Transverse colon (tissue), 4 donors: ENCODE data around the gene LAD1. TPM values are rescaled to one million over a fixed set of nuclear protein-coding genes. Genes with fewer than 3 reads are reported as not detected.

Experiments
- DNase-seq: peaks from one replicate; pipeline ENCODE4 v3.0.0-alpha.2; 2019
- H3K27ac ChIP-seq, 4 donors: fragments of 200-600 bp; sonication (generic); 2 replicates each; pipeline ENCODE4 v1.5.1; 2016 to 2018; ENCODE audit warnings: inconsistent platforms in 4 of 4
- H3K27me3 ChIP-seq: fragments of 200-600 bp; sonication (generic); 2 replicates; pipeline ENCODE4 v1.5.1; 2017; ENCODE audit warnings: inconsistent platforms
- H3K36me3 ChIP-seq, 4 donors: fragments of 200-600 bp; sonication (generic); 2 replicates each; pipeline ENCODE4 v1.5.1; 2017 to 2019; ENCODE audit warnings: inconsistent platforms in 4 of 4
- H3K4me1 ChIP-seq, 4 donors: fragments of 200-600 bp; sonication (generic); 2 replicates each; pipeline ENCODE4 v1.5.1; 2017 to 2020; ENCODE audit warnings: inconsistent platforms in 4 of 4
- H3K4me3 ChIP-seq, 4 donors: fragments of 200-600 bp; sonication (generic); 1 replicate in 1 of 4; 2 replicates in 3 of 4; pipeline versions ENCODE4 v1.5.1 to v1.6.1; 2017 to 2019; ENCODE audit warnings: inconsistent platforms in 4 of 4
- H3K9me3 ChIP-seq, 2 donors: fragments of 200-600 bp; sonication (generic); 2 replicates each; pipeline ENCODE4 v1.5.1; 2017 to 2019; ENCODE audit warnings: inconsistent platforms in 2 of 2
- EP300 ChIP-seq: sonication (generic); formaldehyde crosslinking; IDR thresholded peaks from one replicate; pipeline ENCODE4 v1.6.1; 2017; ENCODE audit warnings: antibody characterized with exemption, low read depth
- POLR2A ChIP-seq: fragments of 450-650 bp; IDR thresholded peaks from one replicate; pipeline ENCODE4 v1.6.1; 2016; ENCODE audit warnings: antibody characterized with exemption, mild to moderate bottlenecking, moderate library complexity
- POLR2AphosphoS5 ChIP-seq, 3 donors: sonication (generic); formaldehyde crosslinking; IDR thresholded peaks; one replicate each; pipeline ENCODE4 v1.6.1; 2016; ENCODE audit warnings: antibody characterized with exemption in 3 of 3
- WGBS, 2 donors: methylation state at CpG; one replicate each; pipeline ENCODE4 v1.1.5; 2018; ENCODE audit warnings: low coverage in 1 of 2; 5-methylcytosine and 5-hydroxymethylcytosine counted together
- in situ Hi-C, 4 donors: fragments of 200-750 bp; cut with MboI; loops; one replicate each; pipeline versions ENCODE4 v1.15.0 to v1.15.1; 2017; ENCODE audit warnings: low sequenced_read_pairs in 3 of 4, low pct_ligation_motif_present in 1 of 4, low pct_unique_long_range_greater_than_20kb in 1 of 4
- intact Hi-C: fragments of 100-400 bp; cut with DNase I; formaldehyde crosslinking; loops from one replicate; pipeline ENCODE4 v1.15.1; 2023; ENCODE audit warnings: low total_unique reads
- total RNA-seq, 4 donors: library from RNA; depleted of rRNA; stranded (reverse); fragments of >200 nt; gene quantifications; one replicate each; pipeline ENCODE4 v1.1.0, GENCODE V29; 2016
- TF ChIP-seq, protein P1 (sequence below), 5 experiments: fragments of 200-600 bp in 3 of 5; fragments of 450-650 bp in 2 of 5; sonication (generic) in 3 of 5; IDR thresholded peaks; 1 replicate in 2 of 5; 2 replicates in 3 of 5; pipeline ENCODE4 v1.5.1; 2016 to 2017; ENCODE audit warnings: antibody characterized with exemption in 5 of 5, inconsistent platforms in 3 of 5, mild to moderate bottlenecking in 2 of 5, moderate library complexity in 1 of 5

The LAD1 gene
- total RNA-seq, 4 donors from 2014 or later: 142 to 215 (median 177) TPM

DNA sequence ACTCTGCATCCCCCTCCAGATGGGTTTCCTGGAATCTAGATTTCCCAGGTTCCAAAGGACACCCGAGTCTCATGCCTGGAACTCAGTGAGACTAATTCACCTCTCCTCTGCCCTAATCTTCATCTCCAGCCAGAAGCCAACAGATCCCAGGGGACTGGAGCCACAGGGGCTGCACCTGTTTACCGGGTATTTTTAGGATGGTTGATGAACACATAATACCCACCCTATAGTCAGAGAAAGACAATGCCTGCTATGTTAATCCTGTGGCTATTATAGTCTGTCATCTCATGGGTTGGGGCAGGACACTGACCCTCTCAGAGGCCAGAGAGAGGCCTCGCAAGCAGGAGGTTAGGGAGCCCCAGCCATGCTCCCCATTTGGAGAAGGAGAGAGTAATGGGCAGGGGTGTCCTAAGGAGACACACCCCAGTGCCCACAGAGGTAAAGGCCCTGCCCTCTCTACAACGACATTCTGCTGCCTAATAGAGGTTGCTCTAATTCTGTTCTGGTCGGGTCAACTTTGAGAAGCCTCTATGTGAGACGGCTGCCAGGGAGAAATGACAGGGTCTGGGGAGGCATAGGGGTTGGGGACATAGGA is 23.4 kb upstream of the LAD1 start:
- 68% methylated on average over 6 of the region's 6 CpGs; no CpG with 5 or more reads in 1 of the 2 donors for WGBS, 2 donors
- H3K4me1 ChIP-seq: no peaks in the 10 kb centered on the region
- H3K27ac ChIP-seq: no peak overlapping the region
- no peaks in the 10 kb centered on the region for H3K27me3 ChIP-seq
- H3K9me3 ChIP-seq: no peaks in the 10 kb centered on the region
- no peak for DNase-seq
- H3K36me3 ChIP-seq: no peaks in the 10 kb centered on the region
- in situ Hi-C loops (no loop called here), intact Hi-C loops (no loop called here)
- H3K4me3 ChIP-seq: no peak overlapping the region
- TF ChIP-seq EP300 (no peak), POLR2A (no peak)
- TF ChIP-seq, protein P1, sequence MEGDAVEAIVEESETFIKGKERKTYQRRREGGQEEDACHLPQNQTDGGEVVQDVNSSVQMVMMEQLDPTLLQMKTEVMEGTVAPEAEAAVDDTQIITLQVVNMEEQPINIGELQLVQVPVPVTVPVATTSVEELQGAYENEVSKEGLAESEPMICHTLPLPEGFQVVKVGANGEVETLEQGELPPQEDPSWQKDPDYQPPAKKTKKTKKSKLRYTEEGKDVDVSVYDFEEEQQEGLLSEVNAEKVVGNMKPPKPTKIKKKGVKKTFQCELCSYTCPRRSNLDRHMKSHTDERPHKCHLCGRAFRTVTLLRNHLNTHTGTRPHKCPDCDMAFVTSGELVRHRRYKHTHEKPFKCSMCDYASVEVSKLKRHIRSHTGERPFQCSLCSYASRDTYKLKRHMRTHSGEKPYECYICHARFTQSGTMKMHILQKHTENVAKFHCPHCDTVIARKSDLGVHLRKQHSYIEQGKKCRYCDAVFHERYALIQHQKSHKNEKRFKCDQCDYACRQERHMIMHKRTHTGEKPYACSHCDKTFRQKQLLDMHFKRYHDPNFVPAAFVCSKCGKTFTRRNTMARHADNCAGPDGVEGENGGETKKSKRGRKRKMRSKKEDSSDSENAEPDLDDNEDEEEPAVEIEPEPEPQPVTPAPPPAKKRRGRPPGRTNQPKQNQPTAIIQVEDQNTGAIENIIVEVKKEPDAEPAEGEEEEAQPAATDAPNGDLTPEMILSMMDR (IDR thresholded peaks at IDR 0.05): no peak

DNA sequence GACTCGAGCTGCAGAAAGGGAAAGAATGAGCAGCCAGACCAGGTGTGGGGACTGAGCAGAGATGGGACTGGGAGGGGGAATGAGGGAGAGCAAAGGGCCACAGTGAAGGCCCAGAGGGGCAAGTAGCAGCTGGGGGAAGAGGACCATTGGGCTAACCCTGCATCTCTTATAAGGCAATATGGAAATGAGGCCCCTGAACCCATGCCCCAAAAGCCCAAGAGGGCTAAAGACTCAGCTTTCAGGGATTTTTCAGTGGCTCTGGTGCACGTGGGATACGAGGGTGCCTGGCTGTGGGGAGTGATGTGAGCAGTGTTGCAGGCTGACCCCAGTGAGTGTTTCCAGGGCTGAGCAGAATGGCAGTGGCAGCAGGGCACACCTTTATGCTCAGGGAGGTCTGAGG is 22.9 kb upstream of the LAD1 start:
- H3K36me3 ChIP-seq: no peaks in the 10 kb centered on the region
- 0 to 71% methylated on average over 1 to 3 of the region's 3 CpGs for WGBS, 2 donors
- H3K9me3 ChIP-seq: no peaks in the 10 kb centered on the region
- H3K4me1 ChIP-seq: no peaks in the 10 kb centered on the region
- intact Hi-C loops: no loop called here
- in situ Hi-C loops: no loop called here
- no peaks in the 10 kb centered on the region for H3K27me3 ChIP-seq
- no peak overlapping the region for H3K4me3 ChIP-seq
- no peak overlapping the region for H3K27ac ChIP-seq
- no peak for TF ChIP-seq POLR2AphosphoS5 (IDR thresholded peaks at IDR 0.05)
- TF ChIP-seq, protein P1 (IDR thresholded peaks at IDR 0.05): no peak
- TF ChIP-seq POLR2A: no peak
- no peak for TF ChIP-seq EP300
- DNase-seq: no peak

DNA sequence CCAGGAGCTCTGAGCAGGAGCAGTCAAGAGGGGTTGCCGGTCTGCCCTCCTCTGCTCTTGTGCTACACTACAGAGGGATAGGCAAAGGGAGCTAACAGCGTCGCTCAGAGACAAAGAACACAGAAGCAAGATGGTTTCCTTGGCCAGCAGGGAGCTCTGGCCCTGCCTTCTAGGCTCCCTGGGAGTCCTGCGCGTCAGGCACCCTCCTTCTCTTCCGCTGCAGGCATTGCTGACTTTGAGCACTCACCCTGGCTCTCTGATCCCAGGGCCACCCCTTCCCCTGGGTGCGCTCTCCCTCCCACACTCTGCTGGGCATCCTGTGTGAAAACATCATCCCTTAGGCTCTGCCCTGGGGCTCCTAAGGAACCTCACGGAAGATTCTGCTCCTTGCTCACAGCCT is 21.9 kb upstream of the LAD1 start:
- no peaks in the 10 kb centered on the region for H3K9me3 ChIP-seq
- no peaks in the 10 kb centered on the region for H3K27me3 ChIP-seq
- DNase-seq: no peak
- H3K4me3 ChIP-seq: no peak overlapping the region
- 89% methylated on average over 8 of the region's 8 CpGs; no CpG with 5 or more reads in 1 of the 2 donors for WGBS, 2 donors
- H3K27ac ChIP-seq: no peak overlapping the region
- no peak for TF ChIP-seq EP300
- TF ChIP-seq, protein P1 (IDR thresholded peaks at IDR 0.05): no peak
- no peak for TF ChIP-seq POLR2A
- in situ Hi-C loops: no loop called here
- H3K4me1 ChIP-seq: no peaks in the 10 kb centered on the region
- no peaks in the 10 kb centered on the region for H3K36me3 ChIP-seq
- intact Hi-C loops: no loop called here

DNA sequence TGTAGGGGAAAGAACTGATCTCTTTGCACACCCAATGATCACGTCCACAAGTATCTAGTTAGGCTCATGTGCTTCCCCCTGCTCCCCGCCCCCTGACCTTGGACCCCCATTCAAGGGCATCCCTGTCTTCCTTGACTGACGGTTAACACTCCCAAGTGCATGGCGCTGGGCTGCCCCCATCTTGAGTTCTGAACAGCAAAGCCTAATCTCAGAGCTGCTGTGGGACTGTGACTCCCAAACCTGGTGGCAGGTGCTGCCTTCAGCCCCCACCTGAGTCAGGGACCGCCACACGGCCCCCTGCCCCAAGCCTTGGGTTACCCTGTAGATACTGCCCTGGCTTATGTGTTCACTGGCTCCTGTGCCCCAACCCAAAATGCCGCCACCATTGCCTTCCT is 21.5 kb upstream of the LAD1 start:
- Histone ChIP-seq H3K27ac (no peak overlapping the region), H3K9me3 (no peaks in the 10 kb centered on the region), H3K4me1 (no peaks in the 10 kb centered on the region), H3K4me3 (no peak overlapping the region), H3K36me3 (no peaks in the 10 kb centered on the region), H3K27me3 (no peaks in the 10 kb centered on the region)
- intact Hi-C loops: no loop called here
- 83 to 85% methylated on average over 4 to 7 of the region's 7 CpGs for WGBS, 2 donors
- in situ Hi-C loops: no loop called here
- DNase-seq: no peak
- TF ChIP-seq POLR2AphosphoS5 (IDR thresholded peaks at IDR 0.05) (no peak), POLR2A (no peak), EP300 (no peak)
- TF ChIP-seq, protein P1 (IDR thresholded peaks at IDR 0.05): no peak
